Activated gamma-delta T cell treated with Interleukin-2 at 50 U/mL for 16 hours (primary cell): Measurements from ENCODE around the gene INPP5A.
"Not testable (repeated sequence)": the region's sequence is repeated elsewhere in the genome, so short reads cannot be mapped to it uniquely, and the experiment has no call there.

Experiments
- DNase-seq: peaks from one replicate; pipeline ENCODE4 v3.0.0-alpha.2; 2020

The INPP5A gene

GRCh38 chr10:132732518-132732917 lies 194.9 kb downstream of the INPP5A start:
- DNase-seq = no peak

- DNase-seq = no peak
Measured at GRCh38 chr10:132733926-132734325, 196.3 kb downstream of the INPP5A start.

- no peak for DNase-seq
Measured at GRCh38 chr10:132735341-132735775, 197.8 kb downstream of the INPP5A start.

GRCh38 chr10:132735923-132736391 lies 198.4 kb downstream of the INPP5A start:
- no peak for DNase-seq

GRCh38 chr10:132737390-132738048 lies 199.9 kb downstream of the INPP5A start:
- DNase-seq = no peak

- DNase-seq = no peak
Measured at GRCh38 chr10:132738454-132739224, 201.1 kb downstream of the INPP5A start.

- no peak for DNase-seq
Measured at GRCh38 chr10:132739225-132739613, 201.6 kb downstream of the INPP5A start.

GRCh38 chr10:132740588-132740987 lies 203.0 kb downstream of the INPP5A start:
- no peak for DNase-seq

- no peak for DNase-seq
Measured at GRCh38 chr10:132742167-132742836, 204.7 kb downstream of the INPP5A start.

- no peak for DNase-seq
Measured at GRCh38 chr10:132742837-132743194, 205.2 kb downstream of the INPP5A start.

- DNase-seq = not testable (repeated sequence)
Measured at GRCh38 chr10:132743196-132743924, 205.8 kb downstream of the INPP5A start.

GRCh38 chr10:132743925-132744490 lies 206.4 kb downstream of the INPP5A start:
- no peak for DNase-seq

- DNase-seq = no peak
Measured at GRCh38 chr10:132744839-132745238, 207.3 kb downstream of the INPP5A start.

- DNase-seq = no peak
Measured at GRCh38 chr10:132745511-132745910, 207.9 kb downstream of the INPP5A start.

GRCh38 chr10:132745971-132746370 lies 208.4 kb downstream of the INPP5A start:
- no peak for DNase-seq

- no peak for DNase-seq
Measured at GRCh38 chr10:132746386-132746785, 208.8 kb downstream of the INPP5A start.

GRCh38 chr10:132746801-132747625 lies 209.4 kb downstream of the INPP5A start:
- no peak for DNase-seq

- no peak for DNase-seq
Measured at GRCh38 chr10:132748135-132748534, 210.5 kb downstream of the INPP5A start.

- no peak for DNase-seq
Measured at GRCh38 chr10:132748545-132749370, 211.2 kb downstream of the INPP5A start.

GRCh38 chr10:132749371-132749795 lies 211.8 kb downstream of the INPP5A start:
- no peak for DNase-seq

GRCh38 chr10:132750936-132751335 lies 213.3 kb downstream of the INPP5A start:
- DNase-seq = no peak
